GM12865 (cell line): ENCODE data around the gene SEMG2.

Source experiments
- DNase-seq: peaks from one replicate; pipeline ENCODE4 v3.0.0; 2010; ENCODE audit warnings: low read depth
- H3K4me3 ChIP-seq: 2 replicates; pipeline ENCODE4 v1.5.1; 2011; ENCODE audit warnings: mild to moderate bottlenecking, low read depth, low read length, control low read depth
- CTCF ChIP-seq: IDR thresholded peaks from 2 replicates; pipeline ENCODE4 v1.5.1; 2011; ENCODE audit warnings: low read length, control low read depth, low read depth, inconsistent platforms; ENCODE audit not compliant: insufficient read depth; ENCODE audit errors: missing control alignments

Gene SEMG2

DNA sequence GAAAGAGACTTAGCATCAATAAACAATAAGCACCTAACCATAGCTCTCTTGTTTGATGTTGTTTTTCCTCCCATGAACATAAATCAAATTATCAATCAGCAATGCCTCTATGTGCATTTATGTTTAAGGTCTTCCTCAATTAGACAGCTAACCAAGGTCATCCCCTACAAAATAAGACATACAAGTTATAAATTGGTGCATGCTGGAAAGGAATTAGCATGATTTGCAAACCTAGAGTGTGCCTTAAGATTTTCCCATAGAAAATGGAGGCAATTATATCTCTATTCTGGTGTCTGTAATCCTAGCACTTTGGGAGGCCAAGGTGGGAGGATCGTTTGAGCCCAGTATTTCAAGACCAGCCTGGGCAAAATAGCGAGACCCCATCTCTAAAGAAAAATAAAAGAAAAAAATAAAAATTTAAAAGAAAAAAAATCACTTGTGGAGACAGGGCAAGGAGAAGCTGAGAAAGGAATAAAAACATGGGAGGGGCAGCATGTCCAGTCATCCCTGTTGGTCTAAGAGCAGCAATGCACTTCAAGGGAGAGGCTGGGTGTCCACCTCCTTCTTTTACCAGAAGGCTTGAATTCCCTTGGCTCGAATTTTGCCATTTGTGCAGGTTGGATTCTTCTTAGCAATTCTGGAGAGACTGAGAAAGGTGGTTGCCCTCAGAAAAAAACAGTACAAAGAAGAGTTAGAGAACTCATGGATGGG lies 42.5 kb downstream of the SEMG2 start:
- no peak overlapping the region for H3K4me3 ChIP-seq
- no peak for DNase-seq
- TF ChIP-seq CTCF = no peak

DNA sequence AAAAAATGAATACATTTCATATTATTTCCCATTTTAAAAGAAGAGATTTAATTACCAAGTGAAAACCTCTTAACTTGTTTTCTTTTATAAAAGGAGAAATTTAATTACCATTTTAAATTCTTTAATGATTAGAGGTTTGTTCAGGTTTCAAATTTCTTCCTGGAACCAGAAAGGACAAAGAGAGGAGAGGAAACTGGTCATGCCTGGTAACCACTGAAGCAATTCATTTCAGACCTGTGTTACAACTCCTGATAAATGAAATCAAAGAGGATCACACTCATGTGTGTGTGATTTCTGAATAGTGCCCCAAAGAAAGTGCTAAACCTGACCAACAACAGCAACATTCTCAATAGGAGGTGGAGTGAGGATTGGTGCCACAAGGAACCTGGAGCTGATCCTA lies 45.8 kb downstream of the SEMG2 start:
- no peak overlapping the region for H3K4me3 ChIP-seq
- no peak for DNase-seq
- no peak for TF ChIP-seq CTCF

DNA sequence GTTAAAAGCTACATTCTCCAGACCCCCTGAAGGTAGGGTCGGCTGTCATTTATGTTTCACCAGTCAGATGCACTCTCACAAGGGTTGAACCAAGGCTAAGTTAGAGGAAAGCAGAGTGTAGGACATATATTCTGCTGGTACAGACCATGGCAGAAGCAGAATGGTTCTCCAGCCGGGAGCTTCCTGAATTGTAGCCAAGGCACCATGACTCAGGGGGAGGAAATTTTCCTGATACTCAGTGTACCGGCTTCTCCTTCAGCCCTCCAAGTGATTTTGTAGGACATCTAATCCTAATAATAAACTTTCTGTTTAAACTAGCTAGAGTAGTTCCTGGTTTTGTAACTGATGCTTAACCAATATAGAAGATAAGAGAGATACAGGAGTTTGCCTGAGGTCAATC lies 47.4 kb downstream of the SEMG2 start:
- TF ChIP-seq CTCF = no peak
- no peak overlapping the region for H3K4me3 ChIP-seq
- no peak for DNase-seq

GRCh38 chr20:45269056-45269455 lies 47.9 kb downstream of the SEMG2 start:
- TF ChIP-seq CTCF = no peak
- DNase-seq = no peak
- no peak overlapping the region for H3K4me3 ChIP-seq

- no peak overlapping the region for H3K4me3 ChIP-seq
- DNase-seq = no peak
- TF ChIP-seq CTCF = no peak
These were observed 48.6 kb downstream of the SEMG2 start for GRCh38 chr20:45269754-45270270.
